Measurements from ENCODE around the gene CDON.

DNA sequence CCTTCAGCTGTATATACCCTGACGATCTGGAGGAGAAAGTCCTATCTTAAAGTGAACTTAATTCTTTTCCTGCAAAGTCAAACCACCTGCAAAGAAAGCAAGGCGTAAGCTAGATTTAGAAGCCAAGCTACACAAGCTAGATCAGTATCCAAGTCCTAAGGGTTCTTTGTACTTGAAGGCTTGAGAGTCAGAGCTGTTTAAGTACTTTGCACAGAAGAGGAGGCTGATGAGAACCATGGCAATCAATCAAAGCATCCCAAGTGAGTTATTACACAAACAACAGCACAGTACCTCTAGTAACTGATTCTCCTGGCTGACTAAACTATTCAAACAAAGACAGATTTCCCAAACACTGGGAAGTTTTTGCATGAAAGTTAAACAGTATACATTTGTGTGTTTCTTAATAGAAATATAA, 1.9 kb downstream of the CDON start:
- TF ChIP-seq POLR2A (IDR thresholded peaks at IDR 0.05; ENCODE audit: low read length): no peak
- TF ChIP-seq GATA1 (IDR thresholded peaks at IDR 0.05; ENCODE audit: low read depth, low read length): no peak
